Brain microvascular endothelial cell (primary cell): ENCODE results near the gene DIDO1.
"Not testable (repeated sequence)": the region's sequence is repeated elsewhere in the genome, so short reads cannot be mapped to it uniquely, and the experiment has no call there.

ENCODE experiments used
- DNase-seq: peaks from one replicate; pipeline ENCODE4 v3.0.0-alpha.2; 2020
- H3K27ac ChIP-seq: fragments of 250-450 bp; sonication (Bioruptor Pico); 2 replicates; pipeline ENCODE4 v1.5.1; 2020; ENCODE audit warnings: mild to moderate bottlenecking, moderate library complexity
- H3K27me3 ChIP-seq: fragments of 250-450 bp; sonication (Bioruptor Pico); replicated peaks from 2 replicates; pipeline ENCODE4 v1.5.1; 2020; ENCODE audit warnings: mild to moderate bottlenecking
- H3K36me3 ChIP-seq: fragments of 250-450 bp; sonication (Bioruptor Pico); replicated peaks from 2 replicates; pipeline ENCODE4 v1.5.1; 2020; ENCODE audit warnings: mild to moderate bottlenecking
- H3K4me3 ChIP-seq: 2 replicates; pipeline ENCODE4 v1.5.1; 2011; ENCODE audit warnings: low read depth, mild to moderate bottlenecking, control low read depth, low read length, moderate library complexity
- CTCF ChIP-seq: IDR thresholded peaks from 2 replicates; pipeline ENCODE4 v1.5.1; 2011; ENCODE audit warnings: low read depth, mild to moderate bottlenecking, moderate library complexity, low read length, control low read depth, inconsistent platforms; ENCODE audit errors: missing control alignments
- in situ Hi-C: cut with HindIII; loops from 2 replicates; pipeline ENCODE4 v1.10.0; 2017; ENCODE audit warnings: low sequenced_read_pairs, low pct_ligation_motif_present

Gene DIDO1

GRCh38 chr20:62855120-62855519, 71.2 kb downstream of the DIDO1 start:
- Histone ChIP-seq H3K27me3 (no peaks in the 10 kb centered on the region), H3K27ac (no peak overlapping the region), H3K4me3 (no peak overlapping the region), H3K36me3 (peaks cover 27% of the 10 kb centered on the region)
- TF ChIP-seq CTCF: no peak
- DNase-seq: no peak
- in situ Hi-C loops: no loop called here

- no peak for TF ChIP-seq CTCF
- H3K36me3 ChIP-seq: peaks cover 27% of the 10 kb centered on the region
- H3K4me3 ChIP-seq: no peak overlapping the region
- no peaks in the 10 kb centered on the region for H3K27me3 ChIP-seq
- no peak overlapping the region for H3K27ac ChIP-seq
- no peak for DNase-seq
- in situ Hi-C loops: no loop called here
These were observed 72.2 kb downstream of the DIDO1 start for GRCh38 chr20:62854121-62854520.

- peaks cover 27% of the 10 kb centered on the region for H3K36me3 ChIP-seq
- DNase-seq, in situ Hi-C loops, H3K27ac ChIP-seq, H3K4me3 ChIP-seq, H3K27me3 ChIP-seq: not testable (repeated sequence)
These were observed 73.0 kb downstream of the DIDO1 start for GRCh38 chr20:62853304-62853703.

- in situ Hi-C loops: no loop called here
- DNase-seq: no peak
- Histone ChIP-seq H3K4me3 (no peak overlapping the region), H3K36me3 (peaks cover 27% of the 10 kb centered on the region), H3K27ac (no peak overlapping the region), H3K27me3 (no peaks in the 10 kb centered on the region)
- TF ChIP-seq CTCF: no peak
These were observed 73.5 kb downstream of the DIDO1 start for GRCh38 chr20:62852841-62853240.

- in situ Hi-C loops: no loop called here
- no peak for TF ChIP-seq CTCF
- DNase-seq: no peak
- Histone ChIP-seq H3K27me3 (no peaks in the 10 kb centered on the region), H3K36me3 (peaks cover 25% of the 10 kb centered on the region), H3K27ac (no peak overlapping the region), H3K4me3 (no peak overlapping the region)
These were observed 74.1 kb downstream of the DIDO1 start for GRCh38 chr20:62852196-62852595.

GRCh38 chr20:62850333-62850974, 75.9 kb downstream of the DIDO1 start:
- no peak overlapping the region for H3K27ac ChIP-seq
- H3K36me3 ChIP-seq: peaks cover 15% of the 10 kb centered on the region
- peak; percentile 10 for TF ChIP-seq CTCF
- no peaks in the 10 kb centered on the region for H3K27me3 ChIP-seq
- DNase-seq: no peak
- H3K4me3 ChIP-seq: no peak overlapping the region
- in situ Hi-C loops: no loop called here
